Transverse colon (tissue), 4 donors: ENCODE measurements around the gene BCAR3. TPM values are rescaled to one million over a fixed set of nuclear protein-coding genes. Genes with fewer than 3 reads are reported as not detected.

ENCODE experiments used
- DNase-seq: peaks from one replicate; pipeline ENCODE4 v3.0.0-alpha.2; 2019
- H3K27ac ChIP-seq, 4 donors: fragments of 200-600 bp; sonication (generic); 2 replicates each; pipeline ENCODE4 v1.5.1; 2016 to 2018; ENCODE audit warnings: inconsistent platforms in 4 of 4
- H3K27me3 ChIP-seq: fragments of 200-600 bp; sonication (generic); 2 replicates; pipeline ENCODE4 v1.5.1; 2017; ENCODE audit warnings: inconsistent platforms
- H3K36me3 ChIP-seq, 4 donors: fragments of 200-600 bp; sonication (generic); 2 replicates each; pipeline ENCODE4 v1.5.1; 2017 to 2019; ENCODE audit warnings: inconsistent platforms in 4 of 4
- H3K4me1 ChIP-seq, 4 donors: fragments of 200-600 bp; sonication (generic); 2 replicates each; pipeline ENCODE4 v1.5.1; 2017 to 2020; ENCODE audit warnings: inconsistent platforms in 4 of 4
- H3K4me3 ChIP-seq, 4 donors: fragments of 200-600 bp; sonication (generic); 1 replicate in 1 of 4; 2 replicates in 3 of 4; pipeline versions ENCODE4 v1.5.1 to v1.6.1; 2017 to 2019; ENCODE audit warnings: inconsistent platforms in 4 of 4
- H3K9me3 ChIP-seq, 2 donors: fragments of 200-600 bp; sonication (generic); 2 replicates each; pipeline ENCODE4 v1.5.1; 2017 to 2019; ENCODE audit warnings: inconsistent platforms in 2 of 2
- EP300 ChIP-seq: sonication (generic); formaldehyde crosslinking; IDR thresholded peaks from one replicate; pipeline ENCODE4 v1.6.1; 2017; ENCODE audit warnings: antibody characterized with exemption, low read depth
- POLR2A ChIP-seq: fragments of 450-650 bp; IDR thresholded peaks from one replicate; pipeline ENCODE4 v1.6.1; 2016; ENCODE audit warnings: antibody characterized with exemption, mild to moderate bottlenecking, moderate library complexity
- POLR2AphosphoS5 ChIP-seq, 3 donors: sonication (generic); formaldehyde crosslinking; IDR thresholded peaks; one replicate each; pipeline ENCODE4 v1.6.1; 2016; ENCODE audit warnings: antibody characterized with exemption in 3 of 3
- WGBS, 2 donors: methylation state at CpG; one replicate each; pipeline ENCODE4 v1.1.5; 2018; ENCODE audit warnings: low coverage in 1 of 2; 5-methylcytosine and 5-hydroxymethylcytosine counted together
- in situ Hi-C, 4 donors: fragments of 200-750 bp; cut with MboI; loops; one replicate each; pipeline versions ENCODE4 v1.15.0 to v1.15.1; 2017; ENCODE audit warnings: low sequenced_read_pairs in 3 of 4, low pct_ligation_motif_present in 1 of 4, low pct_unique_long_range_greater_than_20kb in 1 of 4
- intact Hi-C: fragments of 100-400 bp; cut with DNase I; formaldehyde crosslinking; loops from one replicate; pipeline ENCODE4 v1.15.1; 2023; ENCODE audit warnings: low total_unique reads
- total RNA-seq, 4 donors: library from RNA; depleted of rRNA; stranded (reverse); fragments of >200 nt; gene quantifications; one replicate each; pipeline ENCODE4 v1.1.0, GENCODE V29; 2016
- TF ChIP-seq, protein P1 (sequence below), 5 experiments: fragments of 200-600 bp in 3 of 5; fragments of 450-650 bp in 2 of 5; sonication (generic) in 3 of 5; IDR thresholded peaks; 1 replicate in 2 of 5; 2 replicates in 3 of 5; pipeline ENCODE4 v1.5.1; 2016 to 2017; ENCODE audit warnings: antibody characterized with exemption in 5 of 5, inconsistent platforms in 3 of 5, mild to moderate bottlenecking in 2 of 5, moderate library complexity in 1 of 5

Gene BCAR3
- total RNA-seq, 4 donors from 2014 or later, result 12.3 to 71.7 (median 40.5) TPM

DNA sequence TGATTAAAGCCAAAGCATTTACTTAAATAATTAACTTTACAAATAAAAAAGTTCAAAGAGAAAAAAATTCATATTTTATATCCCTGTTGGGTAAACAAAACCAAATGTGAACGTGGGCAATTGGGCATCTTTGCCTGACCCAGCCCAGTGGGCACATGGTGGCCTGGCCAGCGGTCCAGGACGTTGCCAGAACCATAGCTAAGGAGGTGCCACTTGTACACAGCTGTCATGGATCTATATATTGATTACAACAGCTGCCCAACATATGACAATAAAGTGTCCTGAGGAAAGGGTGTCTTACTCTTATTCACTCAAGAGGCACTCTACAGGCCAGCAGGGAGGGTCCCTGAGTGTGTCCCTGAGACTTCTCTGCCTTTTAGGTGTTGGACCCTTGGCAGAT lies 78.5 kb downstream of the BCAR3 start:
- Histone ChIP-seq H3K4me1 (peaks cover 0 to 2% (median under 1%) of the 10 kb centered on the region in 4 donors), H3K9me3 (no peaks in the 10 kb centered on the region), H3K4me3 (no peak overlapping the region), H3K27ac (no peak overlapping the region), H3K27me3 (no peaks in the 10 kb centered on the region), H3K36me3 (no peaks in the 10 kb centered on the region)
- DNase-seq, result no peak
- WGBS, 2 donors, result 60 to 80% methylated on average over 1 to 3 of the region's 3 CpGs
- in situ Hi-C loops (loop anchor here in 2 of 4 donors (25.0 kb wide), 1 partner anchor 166 kb away; the partner anchor contains the start of gene FNBP1L (in 2 of the 2)), intact Hi-C loops (no loop called here)
- TF ChIP-seq EP300 (no peak), POLR2AphosphoS5 (IDR thresholded peaks at IDR 0.05) (no peak), POLR2A (no peak)
- TF ChIP-seq, protein P1, sequence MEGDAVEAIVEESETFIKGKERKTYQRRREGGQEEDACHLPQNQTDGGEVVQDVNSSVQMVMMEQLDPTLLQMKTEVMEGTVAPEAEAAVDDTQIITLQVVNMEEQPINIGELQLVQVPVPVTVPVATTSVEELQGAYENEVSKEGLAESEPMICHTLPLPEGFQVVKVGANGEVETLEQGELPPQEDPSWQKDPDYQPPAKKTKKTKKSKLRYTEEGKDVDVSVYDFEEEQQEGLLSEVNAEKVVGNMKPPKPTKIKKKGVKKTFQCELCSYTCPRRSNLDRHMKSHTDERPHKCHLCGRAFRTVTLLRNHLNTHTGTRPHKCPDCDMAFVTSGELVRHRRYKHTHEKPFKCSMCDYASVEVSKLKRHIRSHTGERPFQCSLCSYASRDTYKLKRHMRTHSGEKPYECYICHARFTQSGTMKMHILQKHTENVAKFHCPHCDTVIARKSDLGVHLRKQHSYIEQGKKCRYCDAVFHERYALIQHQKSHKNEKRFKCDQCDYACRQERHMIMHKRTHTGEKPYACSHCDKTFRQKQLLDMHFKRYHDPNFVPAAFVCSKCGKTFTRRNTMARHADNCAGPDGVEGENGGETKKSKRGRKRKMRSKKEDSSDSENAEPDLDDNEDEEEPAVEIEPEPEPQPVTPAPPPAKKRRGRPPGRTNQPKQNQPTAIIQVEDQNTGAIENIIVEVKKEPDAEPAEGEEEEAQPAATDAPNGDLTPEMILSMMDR (IDR thresholded peaks at IDR 0.05), result no peak

DNA sequence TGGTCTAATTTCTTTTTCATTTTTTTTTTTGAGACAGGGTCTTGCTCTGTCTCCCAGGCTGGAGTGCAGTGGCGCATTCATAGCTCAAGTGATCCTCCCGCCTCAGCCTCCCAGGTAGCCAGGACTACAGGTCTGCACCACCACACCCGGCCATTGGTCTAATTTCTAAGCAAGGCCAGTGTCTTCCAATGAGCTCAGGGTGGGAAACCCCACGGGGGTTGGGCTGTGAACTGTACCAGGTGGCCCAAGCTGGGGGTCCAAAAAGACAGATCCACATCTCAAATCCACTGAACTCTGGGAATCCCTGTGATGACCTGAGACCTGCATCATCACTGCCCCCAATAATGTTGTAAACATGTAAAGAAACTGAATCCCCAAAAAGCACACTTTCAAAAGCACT lies 79.5 kb downstream of the BCAR3 start:
- Histone ChIP-seq H3K4me3 (no peak overlapping the region), H3K36me3 (no peaks in the 10 kb centered on the region), H3K27ac (no peak overlapping the region), H3K4me1 (peaks cover 0 to 5% (median 0%) of the 10 kb centered on the region in 4 donors), H3K9me3 (no peaks in the 10 kb centered on the region), H3K27me3 (no peaks in the 10 kb centered on the region)
- intact Hi-C loops (no loop called here), in situ Hi-C loops (loop anchor here in 2 of 4 donors (25.0 kb wide), 1 partner anchor 165 kb away; the partner anchor contains the start of gene FNBP1L (in 2 of the 2))
- WGBS, 2 donors, result 97 to 100% methylated on average over 4 of the region's 4 CpGs
- no peak for DNase-seq
- no peak for TF ChIP-seq POLR2A
- TF ChIP-seq POLR2AphosphoS5 (IDR thresholded peaks at IDR 0.05), result no peak
- TF ChIP-seq EP300, result no peak
- TF ChIP-seq, protein P1 (IDR thresholded peaks at IDR 0.05), result no peak

DNA sequence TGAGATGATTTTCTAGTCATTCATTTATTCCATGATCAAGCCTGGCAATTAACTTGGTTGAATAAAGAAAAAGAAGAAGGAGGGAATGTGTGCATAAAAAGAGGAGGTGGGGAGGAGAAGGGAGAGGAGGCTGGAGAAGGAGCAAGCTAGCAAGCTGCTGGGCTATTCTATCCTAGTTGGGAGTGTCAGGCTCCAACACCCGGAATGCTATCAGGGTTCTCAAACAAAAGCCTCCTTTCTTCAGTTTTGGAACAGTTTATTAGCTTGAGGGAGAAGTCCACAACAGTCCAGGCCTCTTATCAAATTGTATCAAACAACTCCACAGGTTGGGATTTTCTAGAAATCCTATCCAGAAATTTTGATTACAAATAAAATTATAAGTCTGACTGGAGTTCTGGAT lies 80.0 kb downstream of the BCAR3 start:
- no peak for TF ChIP-seq POLR2AphosphoS5 (IDR thresholded peaks at IDR 0.05)
- TF ChIP-seq POLR2A, result no peak
- TF ChIP-seq, protein P1 (IDR thresholded peaks at IDR 0.05), result no peak
- TF ChIP-seq EP300, result no peak
- Histone ChIP-seq H3K27ac (no peak overlapping the region), H3K9me3 (no peaks in the 10 kb centered on the region), H3K36me3 (no peaks in the 10 kb centered on the region), H3K4me3 (no peak overlapping the region), H3K4me1 (peaks cover 0 to 5% (median 0%) of the 10 kb centered on the region in 4 donors), H3K27me3 (no peaks in the 10 kb centered on the region)
- in situ Hi-C loops (loop anchor here in 2 of 4 donors (25.0 kb wide), 1 partner anchor 164 kb away; the partner anchor contains the start of gene FNBP1L (in 2 of the 2)), intact Hi-C loops (no loop called here)
- WGBS, 2 donors, result 36 to 63% methylated on average over 1 of the region's 1 CpG
- DNase-seq, result no peak

DNA sequence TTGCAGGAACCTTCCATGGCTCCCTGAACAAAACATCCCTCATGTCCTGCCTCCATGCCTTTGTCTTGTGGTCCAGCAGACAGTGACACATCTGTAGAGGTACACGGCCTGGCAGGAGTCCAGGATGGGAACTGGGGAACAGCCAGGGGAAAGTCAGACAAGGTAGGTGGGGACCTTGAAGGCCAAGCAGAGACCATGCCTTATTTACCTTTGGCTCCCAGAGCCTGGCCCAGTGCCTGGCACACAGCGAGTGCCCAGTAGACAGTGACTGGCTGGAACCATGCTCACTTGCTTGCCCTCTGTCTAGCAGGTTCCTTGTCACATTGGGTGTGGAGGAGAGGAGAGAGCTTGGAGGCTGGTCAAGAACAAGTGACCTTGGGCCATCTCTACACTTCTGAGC lies 81.0 kb downstream of the BCAR3 start:
- Histone ChIP-seq H3K36me3 (no peaks in the 10 kb centered on the region), H3K9me3 (no peaks in the 10 kb centered on the region), H3K27me3 (no peaks in the 10 kb centered on the region), H3K27ac (no peak overlapping the region), H3K4me3 (no peak overlapping the region), H3K4me1 (peaks cover 0 to 5% (median 0%) of the 10 kb centered on the region in 4 donors)
- in situ Hi-C loops, result loop anchor here in 2 of 4 donors (25.0 kb wide), 1 partner anchor 163 kb away; the partner anchor contains the start of gene FNBP1L (in 2 of the 2)
- TF ChIP-seq, protein P1 (IDR thresholded peaks at IDR 0.05), result no peak
- no peak for TF ChIP-seq EP300
- TF ChIP-seq POLR2AphosphoS5 (IDR thresholded peaks at IDR 0.05), result no peak
- no peak for TF ChIP-seq POLR2A
- 67 to 71% methylated on average over 1 to 2 of the region's 2 CpGs for WGBS, 2 donors
- DNase-seq, result no peak
- intact Hi-C loops, result no loop called here
